ENCODE results near the gene RFX6.
"Not testable (repeated sequence)": the region's sequence is repeated elsewhere in the genome, so short reads cannot be mapped to it uniquely, and the experiment has no call there.

RFX6 gene, protein sequence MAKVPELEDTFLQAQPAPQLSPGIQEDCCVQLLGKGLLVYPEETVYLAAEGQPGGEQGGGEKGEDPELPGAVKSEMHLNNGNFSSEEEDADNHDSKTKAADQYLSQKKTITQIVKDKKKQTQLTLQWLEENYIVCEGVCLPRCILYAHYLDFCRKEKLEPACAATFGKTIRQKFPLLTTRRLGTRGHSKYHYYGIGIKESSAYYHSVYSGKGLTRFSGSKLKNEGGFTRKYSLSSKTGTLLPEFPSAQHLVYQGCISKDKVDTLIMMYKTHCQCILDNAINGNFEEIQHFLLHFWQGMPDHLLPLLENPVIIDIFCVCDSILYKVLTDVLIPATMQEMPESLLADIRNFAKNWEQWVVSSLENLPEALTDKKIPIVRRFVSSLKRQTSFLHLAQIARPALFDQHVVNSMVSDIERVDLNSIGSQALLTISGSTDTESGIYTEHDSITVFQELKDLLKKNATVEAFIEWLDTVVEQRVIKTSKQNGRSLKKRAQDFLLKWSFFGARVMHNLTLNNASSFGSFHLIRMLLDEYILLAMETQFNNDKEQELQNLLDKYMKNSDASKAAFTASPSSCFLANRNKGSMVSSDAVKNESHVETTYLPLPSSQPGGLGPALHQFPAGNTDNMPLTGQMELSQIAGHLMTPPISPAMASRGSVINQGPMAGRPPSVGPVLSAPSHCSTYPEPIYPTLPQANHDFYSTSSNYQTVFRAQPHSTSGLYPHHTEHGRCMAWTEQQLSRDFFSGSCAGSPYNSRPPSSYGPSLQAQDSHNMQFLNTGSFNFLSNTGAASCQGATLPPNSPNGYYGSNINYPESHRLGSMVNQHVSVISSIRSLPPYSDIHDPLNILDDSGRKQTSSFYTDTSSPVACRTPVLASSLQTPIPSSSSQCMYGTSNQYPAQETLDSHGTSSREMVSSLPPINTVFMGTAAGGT

DNA sequence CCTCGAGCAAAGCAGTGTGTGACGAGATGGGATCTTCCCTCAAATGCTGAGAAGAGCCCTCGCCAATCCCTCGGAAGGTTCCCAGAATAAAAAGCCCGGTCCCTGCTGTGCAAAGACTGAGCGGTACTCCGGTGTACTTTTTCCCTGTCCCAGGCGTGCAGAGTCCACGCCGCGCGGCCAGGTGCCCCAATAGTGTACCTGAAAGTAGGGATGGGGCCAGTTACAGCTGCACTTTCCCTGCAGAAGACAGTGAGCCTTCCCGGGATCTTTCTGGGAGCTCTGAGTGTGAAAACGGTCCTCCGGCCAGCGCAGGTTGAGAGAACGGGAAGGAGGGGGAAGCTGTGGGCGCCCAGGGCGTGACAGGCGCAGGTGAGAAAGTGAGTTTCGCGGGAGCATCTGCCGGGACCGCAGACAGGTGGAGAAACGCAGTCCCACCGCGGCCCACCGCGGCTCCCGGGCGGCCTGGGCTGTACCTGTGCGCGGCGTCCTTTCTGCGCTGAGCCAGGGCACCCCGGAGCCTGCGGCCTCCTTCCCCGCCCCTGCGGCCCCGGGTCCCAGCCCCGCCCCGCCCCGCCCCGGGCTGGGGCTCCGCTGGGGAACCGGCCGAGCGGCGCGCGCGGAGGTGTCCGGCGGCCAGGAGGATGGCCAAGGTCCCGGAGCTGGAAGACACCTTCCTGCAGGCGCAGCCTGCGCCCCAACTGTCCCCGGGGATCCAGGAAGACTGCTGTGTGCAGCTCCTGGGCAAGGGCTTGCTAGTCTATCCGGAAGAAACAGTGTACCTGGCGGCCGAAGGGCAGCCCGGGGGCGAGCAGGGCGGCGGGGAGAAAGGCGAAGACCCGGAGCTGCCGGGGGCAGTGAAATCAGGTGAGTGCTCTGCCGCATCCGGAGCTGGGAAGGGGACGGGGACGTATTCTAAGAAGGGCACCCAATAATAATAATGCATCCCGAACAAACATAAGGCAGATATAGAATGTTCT, at the start of gene RFX6:
TSS of gene RFX6 (plus strand) at position 608 of the 977 bp plus-strand sequence. CDS start at position 642, 34 bp downstream.
- no peak for DNase-seq

- no peak for DNase-seq
Observed at GRCh38 chr6:116827561-116828240, 49.3 kb upstream of the RFX6 start.

- DNase-seq = no peak
Observed at GRCh38 chr6:116828983-116829382, 48.1 kb upstream of the RFX6 start, which contains the start of gene GPRC6A. GPRC6A (minus strand) TSS chr6:116829083; CDS start chr6:116829013, 70 bp downstream.

DNA sequence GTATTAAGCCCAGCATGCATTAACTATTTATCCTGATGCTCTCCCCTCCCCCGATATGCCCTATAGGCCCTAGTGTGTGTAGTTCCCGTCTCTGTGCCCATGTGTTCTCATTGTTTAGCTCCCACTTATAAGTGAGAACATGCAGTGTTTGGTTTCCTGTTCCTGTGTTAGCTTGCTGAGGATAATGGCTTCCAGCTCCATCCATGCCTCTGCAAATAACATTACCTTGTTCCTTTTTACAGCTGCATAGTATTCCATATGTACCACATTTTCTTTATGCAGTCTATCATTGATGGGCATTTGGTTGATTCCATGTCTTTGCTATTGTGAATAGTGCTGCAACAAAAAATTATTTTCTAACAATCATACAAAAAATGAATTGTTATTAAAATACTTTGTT, 42.5 kb upstream of the RFX6 start:
- not testable (repeated sequence) for DNase-seq

DNA sequence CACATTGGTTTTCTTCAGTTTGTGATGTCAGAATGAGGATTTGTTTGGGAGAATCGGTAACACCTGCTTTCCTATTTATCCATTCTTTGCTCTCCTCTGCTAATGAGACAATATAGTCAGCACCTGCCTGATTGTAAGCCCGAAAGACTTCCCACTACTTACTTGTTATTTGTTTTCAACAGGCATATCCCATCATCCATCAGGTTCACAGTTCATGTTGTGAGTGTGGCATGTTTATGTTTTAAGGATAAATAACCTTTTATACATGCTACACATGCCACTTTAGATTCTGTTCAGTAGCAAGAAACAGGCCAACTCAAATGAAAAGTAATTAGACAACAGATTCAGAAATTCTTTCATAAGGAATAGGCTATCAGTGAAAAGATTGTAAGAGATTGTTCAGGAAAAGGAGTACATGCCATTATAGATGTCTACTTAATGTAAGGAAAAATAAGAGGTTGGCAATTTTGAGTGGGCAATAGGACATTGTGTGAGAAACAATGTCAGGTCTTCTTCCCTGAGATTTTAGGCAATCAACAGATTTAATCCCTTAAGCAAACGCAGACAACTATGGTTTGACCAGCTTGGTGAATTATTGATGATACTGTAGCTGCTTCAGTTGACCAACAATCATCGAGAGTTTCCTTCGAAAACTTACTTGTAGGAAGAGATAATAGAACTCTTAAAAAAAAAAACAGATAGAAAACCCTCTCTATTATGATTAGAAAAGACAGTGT, 40.3 kb upstream of the RFX6 start:
- DNase-seq = no peak

DNA sequence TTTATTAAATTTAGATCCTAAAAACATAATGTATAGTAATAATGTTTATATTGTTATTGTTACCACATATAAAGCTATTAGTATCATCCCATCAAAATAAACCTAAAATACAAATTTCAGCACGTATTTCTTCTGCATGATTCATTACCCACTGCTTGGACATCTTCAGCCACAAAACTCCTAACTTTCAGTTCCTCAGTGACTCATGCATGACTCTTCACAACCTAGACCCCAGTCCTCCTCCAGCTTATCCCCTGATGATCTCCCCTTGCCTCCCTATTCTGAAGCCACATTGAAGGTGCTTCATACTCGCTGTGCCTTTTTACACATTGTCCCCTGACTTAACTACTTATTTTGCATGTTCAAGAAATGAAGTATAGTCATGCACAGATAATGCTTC, 37.0 kb upstream of the RFX6 start:
- no peak for DNase-seq

- no peak for DNase-seq
Observed at GRCh38 chr6:116842459-116842858, 34.6 kb upstream of the RFX6 start.

DNA sequence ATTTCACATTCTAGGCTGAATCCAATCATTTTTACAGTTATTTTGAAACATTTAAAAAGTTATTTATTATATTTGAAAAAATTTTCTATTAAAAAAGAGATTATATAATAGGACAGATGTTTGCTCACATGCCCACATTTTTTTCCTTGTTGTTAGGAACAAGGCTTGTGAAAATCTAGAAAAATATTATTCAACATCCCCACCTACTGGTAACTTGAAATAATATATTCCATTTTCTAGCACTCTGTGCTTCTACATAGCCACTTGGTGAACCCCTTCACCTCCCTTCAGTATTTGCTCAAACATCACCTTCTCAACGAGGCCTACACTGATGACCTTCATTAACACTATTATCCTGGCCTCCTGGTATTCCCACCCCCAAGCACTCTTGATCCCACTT, 29.8 kb upstream of the RFX6 start:
- no peak for DNase-seq

- no peak for DNase-seq
Observed at GRCh38 chr6:116858060-116858459, 19.0 kb upstream of the RFX6 start.

DNA sequence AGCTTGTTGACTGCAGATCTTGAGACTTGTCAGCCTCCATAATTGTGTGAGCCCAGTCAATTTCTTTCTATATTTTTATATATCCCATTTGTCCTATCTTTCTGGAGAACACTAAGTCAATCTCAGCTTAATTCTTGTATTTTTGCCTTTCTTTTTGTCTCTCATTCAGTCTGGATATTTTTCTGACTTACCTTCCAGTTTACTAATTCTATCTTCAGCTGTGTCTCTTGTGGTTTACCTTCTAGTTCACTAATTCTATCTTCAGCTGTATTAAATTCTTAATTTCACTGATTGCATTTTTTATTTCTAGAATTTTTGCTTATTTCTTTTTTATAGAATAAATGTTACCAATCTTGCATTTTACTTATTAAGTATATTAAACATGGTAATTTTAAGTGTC, 17.8 kb upstream of the RFX6 start:
- no peak for DNase-seq

GRCh38 chr6:116866281-116866871, 10.7 kb upstream of the RFX6 start:
- no peak for DNase-seq

DNA sequence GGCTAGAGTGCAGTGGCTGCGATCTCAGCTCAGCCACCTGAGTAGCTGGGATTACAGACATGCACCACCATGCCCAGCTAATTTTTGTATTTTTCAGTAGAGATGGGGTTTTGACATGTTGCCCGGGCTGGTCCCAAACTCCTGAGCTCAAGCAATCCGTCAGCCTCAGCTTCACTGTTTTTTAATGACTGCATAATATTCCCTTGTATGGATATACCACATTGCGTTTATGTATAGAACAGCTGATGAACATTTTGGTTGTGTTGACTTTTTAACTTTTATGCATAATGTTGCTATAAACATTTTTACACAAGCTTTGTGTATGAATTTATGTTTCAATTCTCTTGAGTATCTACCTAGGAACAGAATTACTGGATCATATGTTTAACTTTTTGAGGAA, 4.3 kb upstream of the RFX6 start:
- no peak for DNase-seq

DNA sequence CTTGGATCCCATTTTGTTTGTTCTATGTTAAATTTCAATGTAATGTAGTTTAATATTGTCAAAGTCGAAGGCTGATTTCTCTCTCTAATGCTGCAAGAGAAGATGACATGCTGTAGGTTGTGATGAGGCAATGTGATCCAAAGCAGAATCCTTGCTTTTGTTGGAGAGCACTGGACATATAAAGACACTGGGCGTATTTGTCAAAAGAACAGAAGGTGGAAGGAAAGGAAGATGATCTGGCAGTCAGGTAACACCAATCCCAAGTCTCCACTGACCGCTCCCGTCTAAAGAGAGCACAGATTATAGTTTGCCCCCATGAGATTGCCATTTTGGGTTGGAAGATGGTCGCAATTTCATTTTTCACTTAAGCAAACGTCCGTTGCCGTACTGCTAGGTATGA, 935 bp upstream of the RFX6 start:
- no peak for DNase-seq

DNA sequence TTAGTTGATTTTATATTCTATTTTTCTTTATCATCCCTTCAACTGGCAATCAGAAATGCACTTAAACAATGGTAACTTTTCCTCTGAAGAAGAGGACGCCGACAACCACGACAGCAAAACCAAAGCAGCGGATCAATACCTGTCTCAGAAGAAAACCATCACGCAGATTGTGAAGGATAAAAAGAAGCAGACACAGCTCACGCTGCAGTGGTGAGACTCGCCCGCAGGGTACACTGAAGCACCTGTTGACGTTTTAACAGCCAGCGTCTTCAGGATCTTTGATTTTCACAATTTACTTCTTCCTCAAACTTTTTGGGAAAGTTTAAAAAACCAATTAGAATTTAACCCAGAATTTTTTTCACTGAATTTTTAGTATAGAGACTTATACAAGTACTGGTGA, 701 bp downstream of the RFX6 start:
- no peak for DNase-seq

DNA sequence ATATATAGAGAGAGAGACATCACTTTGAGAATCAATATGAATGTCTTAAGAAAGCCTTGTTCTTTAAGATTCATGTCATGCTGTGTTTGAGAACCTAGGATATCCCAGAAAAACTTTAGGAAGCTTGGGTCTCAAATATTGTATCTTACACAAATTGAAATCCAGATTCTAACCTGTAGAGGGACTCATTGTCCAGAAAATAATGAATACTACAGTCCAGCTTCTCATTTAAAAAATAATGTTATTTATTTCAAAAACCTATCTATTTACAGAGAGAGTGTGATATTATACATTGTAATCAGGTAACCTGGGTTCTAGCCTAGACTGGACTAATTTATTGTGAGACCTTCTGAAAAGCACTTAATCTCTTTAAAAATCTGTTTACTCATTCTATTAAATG, 4.2 kb downstream of the RFX6 start:
- no peak for DNase-seq

GRCh38 chr6:116883005-116883404, 6.0 kb downstream of the RFX6 start:
- no peak for DNase-seq

GRCh38 chr6:116884530-116884929, 7.5 kb downstream of the RFX6 start:
- DNase-seq = no peak

DNA sequence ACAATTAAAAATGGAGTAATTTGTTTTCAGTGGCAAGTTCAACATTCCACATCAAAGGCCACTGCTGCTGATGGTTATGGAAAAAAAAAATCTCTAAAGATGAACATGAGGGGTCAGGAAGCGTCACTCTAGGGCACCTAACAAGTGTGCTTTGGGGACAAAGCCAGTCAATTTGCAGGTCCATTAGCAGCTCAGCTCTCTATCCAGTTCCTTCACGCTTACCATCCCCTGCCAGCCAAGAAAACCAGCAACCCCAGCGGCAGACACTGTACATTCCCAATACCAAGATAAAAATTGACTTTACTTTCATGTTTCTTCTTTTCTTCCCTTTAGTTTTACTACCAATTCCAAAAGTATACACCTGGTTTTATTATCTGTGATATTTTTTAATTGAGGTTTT, 10.1 kb downstream of the RFX6 start:
- DNase-seq = no peak

- DNase-seq = no peak
Observed at GRCh38 chr6:116887894-116888293, 10.9 kb downstream of the RFX6 start.

- no peak for DNase-seq
Observed at GRCh38 chr6:116888732-116889360, 11.8 kb downstream of the RFX6 start.

Data from NCI-H187 treated with DMSO at 0.1 percent for 48 hours (cell line).